ENCODE measurements around the gene PFDN5. TPM values are rescaled to one million over a fixed set of nuclear protein-coding genes. Genes with fewer than 3 reads are reported as not detected.
"Not testable (repeated sequence)": the region's sequence is repeated elsewhere in the genome, so short reads cannot be mapped to it uniquely, and the experiment has no call there.

PFDN5 gene
- total and polyA plus RNA-seq, 5 donors from 2014 or later: 506 to 1,800 (median 1,410) TPM

DNA sequence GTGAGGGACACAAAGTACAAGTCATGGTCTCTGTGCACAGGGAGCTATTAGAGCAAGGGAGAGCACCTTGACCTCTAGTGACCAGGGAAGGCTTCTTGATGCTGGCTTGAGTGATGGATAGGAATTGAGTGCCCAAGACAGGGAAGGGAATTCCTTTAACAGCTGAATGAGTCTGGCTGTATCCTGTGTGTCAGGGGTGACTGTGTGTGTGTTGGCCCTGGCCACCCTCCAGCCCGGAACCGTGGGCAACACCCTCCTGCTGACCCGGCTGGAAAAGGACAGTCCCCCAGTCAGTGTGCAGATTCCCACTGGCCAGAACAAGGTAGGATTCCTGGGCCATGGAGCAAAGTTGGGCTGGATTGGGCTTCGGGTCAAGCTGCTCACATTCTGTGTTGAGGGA is 5.5 kb upstream of the PFDN5 start:
- H3K27ac Mint-ChIP-seq: no peak overlapping the region
- Histone ChIP-seq H3K27ac (ENCODE audit: insufficient read depth, low read length, poor library complexity, severe bottlenecking) (no peak overlapping the region), H3K4me3 (ENCODE audit: low read depth, low read length) (no peak overlapping the region), H3K36me3 (ENCODE audit: control insufficient read depth, insufficient read depth, low read length) (no peaks in the 10 kb centered on the region), H3K9me3 (ENCODE audit: control insufficient read depth in 2 of 2, low read length in 2 of 2) (no peaks in the 10 kb centered on the region), H3K27me3 (ENCODE audit: control insufficient read depth, insufficient read depth, low read length) (no peaks in the 10 kb centered on the region), H3K4me1 (ENCODE audit: control insufficient read depth, insufficient read depth, low read length, poor library complexity, severe bottlenecking) (peaks cover 4% of the 10 kb centered on the region)
- H3K27me3 Mint-ChIP-seq: no peaks in the 10 kb centered on the region
- ATAC-seq (ENCODE audit: low read depth in 2 of 2): no peak
- no peak for DNase-seq
- H3K4me3 Mint-ChIP-seq: no peak overlapping the region
- H3K36me3 Mint-ChIP-seq: no peaks in the 10 kb centered on the region
- H3K4me1 Mint-ChIP-seq: peaks cover 4 to 11% (median 7%) of the 10 kb centered on the region in 4 donors
- H3K9me3 Mint-ChIP-seq: no peaks in the 10 kb centered on the region

DNA sequence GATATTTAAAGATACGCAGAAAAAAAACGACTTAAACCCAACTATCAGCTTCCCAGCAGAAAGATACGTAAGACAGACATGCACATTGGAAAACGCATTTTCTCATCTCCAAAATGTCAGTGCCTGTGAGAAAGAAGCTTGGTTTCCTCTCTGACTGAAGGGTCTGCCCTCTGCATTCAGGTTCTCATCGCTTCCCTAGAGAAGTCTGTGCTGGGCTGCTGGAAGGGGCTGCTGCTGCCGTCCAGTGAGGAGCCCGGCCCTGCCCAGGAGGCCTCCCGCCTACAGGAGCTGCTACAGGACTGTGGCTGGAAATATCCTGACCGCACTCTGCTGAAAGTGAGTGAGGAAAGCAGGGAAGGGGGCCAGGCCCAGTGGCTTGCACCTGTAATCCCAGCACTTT is 4.7 kb upstream of the PFDN5 start:
- Histone ChIP-seq H3K4me1 (ENCODE audit: control insufficient read depth, insufficient read depth, low read length, poor library complexity, severe bottlenecking) (peaks cover 8% of the 10 kb centered on the region), H3K9me3 (ENCODE audit: control insufficient read depth in 2 of 2, low read length in 2 of 2) (no peaks in the 10 kb centered on the region), H3K36me3 (ENCODE audit: control insufficient read depth, insufficient read depth, low read length) (no peaks in the 10 kb centered on the region), H3K4me3 (ENCODE audit: low read depth, low read length) (no peak overlapping the region), H3K27me3 (ENCODE audit: control insufficient read depth, insufficient read depth, low read length) (no peaks in the 10 kb centered on the region), H3K27ac (ENCODE audit: insufficient read depth, low read length, poor library complexity, severe bottlenecking) (no peak overlapping the region)
- DNase-seq (no peak), ATAC-seq (ENCODE audit: low read depth in 2 of 2) (no peak)
- H3K9me3 Mint-ChIP-seq: no peaks in the 10 kb centered on the region
- H3K36me3 Mint-ChIP-seq: peaks cover 4% of the 10 kb centered on the region
- H3K27me3 Mint-ChIP-seq: no peaks in the 10 kb centered on the region
- no peak overlapping the region for H3K27ac Mint-ChIP-seq
- H3K4me1 Mint-ChIP-seq: peaks cover 8 to 19% (median 13%) of the 10 kb centered on the region in 4 donors
- H3K4me3 Mint-ChIP-seq: no peak overlapping the region

DNA sequence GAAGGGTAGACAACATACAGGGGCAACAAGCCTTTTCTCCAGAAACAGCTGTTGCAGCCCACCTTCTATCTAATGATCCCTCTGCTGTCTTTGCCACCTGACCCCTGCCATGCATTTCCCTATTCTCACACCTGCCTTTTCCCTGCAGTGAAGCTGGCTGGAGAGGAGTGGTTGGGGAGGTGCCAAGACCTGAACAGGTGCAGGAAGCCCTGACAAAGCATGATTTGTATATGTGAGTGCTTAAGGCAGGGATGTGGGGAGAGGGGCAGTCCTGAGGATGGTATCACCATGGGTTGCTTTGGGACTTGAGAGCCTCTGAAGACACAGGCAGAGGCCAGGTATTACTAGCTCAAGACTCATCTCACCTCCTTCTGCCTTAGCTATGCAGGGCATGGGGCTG is 2.9 kb upstream of the PFDN5 start:
- H3K27me3 Mint-ChIP-seq: no peaks in the 10 kb centered on the region
- peaks cover 10 to 35% (median 22%) of the 10 kb centered on the region in 4 donors for H3K4me1 Mint-ChIP-seq
- Histone ChIP-seq H3K4me3 (ENCODE audit: low read depth, low read length) (no peak overlapping the region), H3K36me3 (ENCODE audit: control insufficient read depth, insufficient read depth, low read length) (no peaks in the 10 kb centered on the region), H3K27me3 (ENCODE audit: control insufficient read depth, insufficient read depth, low read length) (no peaks in the 10 kb centered on the region), H3K4me1 (ENCODE audit: control insufficient read depth, insufficient read depth, low read length, poor library complexity, severe bottlenecking) (peaks cover 19% of the 10 kb centered on the region), H3K9me3 (ENCODE audit: control insufficient read depth in 2 of 2, low read length in 2 of 2) (no peaks in the 10 kb centered on the region), H3K27ac (ENCODE audit: insufficient read depth, low read length, poor library complexity, severe bottlenecking) (no peak overlapping the region)
- H3K4me3 Mint-ChIP-seq: peak overlapping the region in 1 of 4 donors; percentile 48
- ATAC-seq (ENCODE audit: low read depth in 2 of 2) (no peak), DNase-seq (no peak)
- peaks cover 5% of the 10 kb centered on the region for H3K36me3 Mint-ChIP-seq
- H3K27ac Mint-ChIP-seq: no peak overlapping the region
- no peaks in the 10 kb centered on the region for H3K9me3 Mint-ChIP-seq

GRCh38 chr12:53295891-53296219 is 513 bp downstream of the PFDN5 start:
- no peak for DNase-seq
- no peak for ATAC-seq (ENCODE audit: low read depth in 2 of 2)
- H3K36me3 Mint-ChIP-seq: peaks cover 15% of the 10 kb centered on the region

GRCh38 chr12:53297106-53297505 is 1.8 kb downstream of the PFDN5 start:
- not testable (repeated sequence) for H3K4me3 ChIP-seq (ENCODE audit: low read depth, low read length); ATAC-seq (ENCODE audit: low read depth in 2 of 2); H3K9me3 Mint-ChIP-seq; H3K27ac ChIP-seq (ENCODE audit: insufficient read depth, low read length, poor library complexity, severe bottlenecking); H3K9me3 ChIP-seq (ENCODE audit: control insufficient read depth in 2 of 2, low read length in 2 of 2); H3K27me3 Mint-ChIP-seq; DNase-seq; H3K27me3 ChIP-seq (ENCODE audit: control insufficient read depth, insufficient read depth, low read length)
- H3K4me3 Mint-ChIP-seq: peak overlapping the region; percentile 62 to 100 (median 90)
- Histone ChIP-seq H3K36me3 (ENCODE audit: control insufficient read depth, insufficient read depth, low read length) (peaks cover 19% of the 10 kb centered on the region), H3K4me1 (ENCODE audit: control insufficient read depth, insufficient read depth, low read length, poor library complexity, severe bottlenecking) (peaks cover 43% of the 10 kb centered on the region)
- peak overlapping the region in 2 of 3 donors; percentile 15 to 99 for H3K27ac Mint-ChIP-seq
- peaks cover 5 to 70% (median 41%) of the 10 kb centered on the region in 4 donors for H3K4me1 Mint-ChIP-seq
- H3K36me3 Mint-ChIP-seq: peaks cover 17% of the 10 kb centered on the region

More at GRCh38 chr12:53295891-53296219, 513 bp downstream of the PFDN5 start:
- peak overlapping the region; percentile 80 for H3K27ac ChIP-seq (ENCODE audit: insufficient read depth, low read length, poor library complexity, severe bottlenecking)
- Mint-ChIP-seq H3K4me3 (peak overlapping the region; percentile 96 to 100 (median 100)), H3K9me3 (peaks cover 0 to 2% (median 0%) of the 10 kb centered on the region in 7 donors), H3K4me1 (peaks cover 5 to 58% (median 33%) of the 10 kb centered on the region in 4 donors), H3K27ac (peak overlapping the region; percentile 99 to 100 (median 99)), H3K27me3 (no peaks in the 10 kb centered on the region)
- H3K27me3 ChIP-seq (ENCODE audit: control insufficient read depth, insufficient read depth, low read length): no peaks in the 10 kb centered on the region
- peaks cover 35% of the 10 kb centered on the region for H3K4me1 ChIP-seq (ENCODE audit: control insufficient read depth, insufficient read depth, low read length, poor library complexity, severe bottlenecking)
- H3K4me3 ChIP-seq (ENCODE audit: low read depth, low read length): peak overlapping the region; percentile 85
- peaks cover 13% of the 10 kb centered on the region for H3K36me3 ChIP-seq (ENCODE audit: control insufficient read depth, insufficient read depth, low read length)
- no peaks in the 10 kb centered on the region for H3K9me3 ChIP-seq (ENCODE audit: control insufficient read depth in 2 of 2, low read length in 2 of 2)

GRCh38 chr12:53298164-53298563 is 2.8 kb downstream of the PFDN5 start:
- no peak overlapping the region for H3K27ac ChIP-seq (ENCODE audit: insufficient read depth, low read length, poor library complexity, severe bottlenecking)
- H3K27me3 ChIP-seq (ENCODE audit: control insufficient read depth, insufficient read depth, low read length): no peaks in the 10 kb centered on the region
- peaks cover 30% of the 10 kb centered on the region for H3K36me3 ChIP-seq (ENCODE audit: control insufficient read depth, insufficient read depth, low read length)
- H3K9me3 ChIP-seq (ENCODE audit: control insufficient read depth in 2 of 2, low read length in 2 of 2): no peaks in the 10 kb centered on the region
- H3K4me3 Mint-ChIP-seq: peak overlapping the region; percentile 41 to 100 (median 92)
- H3K4me1 ChIP-seq (ENCODE audit: control insufficient read depth, insufficient read depth, low read length, poor library complexity, severe bottlenecking): peaks cover 49% of the 10 kb centered on the region
- peak overlapping the region in 1 of 3 donors; percentile 96 for H3K27ac Mint-ChIP-seq
- no peak overlapping the region for H3K4me3 ChIP-seq (ENCODE audit: low read depth, low read length)
- H3K36me3 Mint-ChIP-seq: peaks cover 24% of the 10 kb centered on the region
- H3K9me3 Mint-ChIP-seq: peaks cover 0 to 2% (median 0%) of the 10 kb centered on the region in 7 donors
- peaks cover 12 to 81% (median 48%) of the 10 kb centered on the region in 4 donors for H3K4me1 Mint-ChIP-seq
- no peaks in the 10 kb centered on the region for H3K27me3 Mint-ChIP-seq
- ATAC-seq (ENCODE audit: low read depth in 2 of 2) (no peak), DNase-seq (no peak)

DNA sequence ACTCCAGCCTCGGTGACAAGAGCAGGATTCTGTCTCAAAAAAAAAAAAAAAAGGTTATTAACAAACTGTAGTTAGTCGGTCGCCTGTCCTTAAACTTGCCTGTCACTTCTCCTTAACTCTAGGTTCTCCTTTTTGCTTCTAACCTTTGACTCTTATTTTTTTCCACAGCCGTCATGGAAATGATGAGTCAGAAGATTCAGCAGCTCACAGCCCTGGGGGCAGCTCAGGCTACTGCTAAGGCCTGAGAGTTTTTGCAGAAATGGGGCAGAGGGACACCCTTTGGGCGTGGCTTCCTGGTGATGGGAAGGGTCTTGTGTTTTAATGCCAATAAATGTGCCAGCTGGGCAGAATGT is 3.7 kb downstream of the PFDN5 start:
- H3K4me1 Mint-ChIP-seq: peaks cover 12 to 85% (median 50%) of the 10 kb centered on the region in 4 donors
- Histone ChIP-seq H3K4me1 (ENCODE audit: control insufficient read depth, insufficient read depth, low read length, poor library complexity, severe bottlenecking) (peaks cover 50% of the 10 kb centered on the region), H3K9me3 (ENCODE audit: control insufficient read depth in 2 of 2, low read length in 2 of 2) (no peaks in the 10 kb centered on the region), H3K36me3 (ENCODE audit: control insufficient read depth, insufficient read depth, low read length) (peaks cover 35% of the 10 kb centered on the region), H3K4me3 (ENCODE audit: low read depth, low read length) (peak overlapping the region; percentile 90), H3K27me3 (ENCODE audit: control insufficient read depth, insufficient read depth, low read length) (no peaks in the 10 kb centered on the region), H3K27ac (ENCODE audit: insufficient read depth, low read length, poor library complexity, severe bottlenecking) (peak overlapping the region; percentile 75)
- H3K27me3 Mint-ChIP-seq: no peaks in the 10 kb centered on the region
- H3K9me3 Mint-ChIP-seq: peaks cover 0 to 2% (median 0%) of the 10 kb centered on the region in 7 donors
- peaks cover 24% of the 10 kb centered on the region for H3K36me3 Mint-ChIP-seq
- ATAC-seq (ENCODE audit: low read depth in 2 of 2): no peak
- peak overlapping the region; percentile 86 to 99 (median 97) for H3K4me3 Mint-ChIP-seq
- peak in 1 of 3 donors; percentile 31 for DNase-seq
- H3K27ac Mint-ChIP-seq: peak overlapping the region; percentile 78 to 96 (median 93)

GRCh38 chr12:53299454-53300180 is 4.3 kb downstream of the PFDN5 start, which contains the start of gene MYG1:
TSS of gene MYG1 (plus strand) at chr12:53299695. CDS start at chr12:53299738, 43 bp downstream.
- Histone ChIP-seq H3K36me3 (ENCODE audit: control insufficient read depth, insufficient read depth, low read length) (peaks cover 37% of the 10 kb centered on the region), H3K4me3 (ENCODE audit: low read depth, low read length) (peak within 1 kb of the TSS; percentile 90), H3K27ac (ENCODE audit: insufficient read depth, low read length, poor library complexity, severe bottlenecking) (peak within 1 kb of the TSS; percentile 75), H3K9me3 (ENCODE audit: control insufficient read depth in 2 of 2, low read length in 2 of 2) (no peaks in the 10 kb centered on the region), H3K4me1 (ENCODE audit: control insufficient read depth, insufficient read depth, low read length, poor library complexity, severe bottlenecking) (peaks cover 49% of the 10 kb centered on the region), H3K27me3 (ENCODE audit: control insufficient read depth, insufficient read depth, low read length) (no peaks in the 10 kb centered on the region)
- H3K27me3 Mint-ChIP-seq: no peaks in the 10 kb centered on the region
- H3K36me3 Mint-ChIP-seq: peaks cover 24% of the 10 kb centered on the region
- H3K4me1 Mint-ChIP-seq: peaks cover 12 to 80% (median 50%) of the 10 kb centered on the region in 4 donors
- DNase-seq (peak; percentile 85 to 93 (median 88)), ATAC-seq (ENCODE audit: low read depth in 2 of 2) (peak; percentile 67 to 70)
- peak within 1 kb of the TSS; percentile 96 to 99 (median 97) for H3K4me3 Mint-ChIP-seq
- peak within 1 kb of the TSS; percentile 78 to 96 (median 93) for H3K27ac Mint-ChIP-seq
- H3K9me3 Mint-ChIP-seq: peaks cover 0 to 2% (median 0%) of the 10 kb centered on the region in 7 donors
